H9 (cell line): ENCODE measurements around the gene TRUB1. TPM values are rescaled to one million over a fixed set of nuclear protein-coding genes. Genes with fewer than 3 reads are reported as not detected.

Experiments used
- DNase-seq: peaks from one replicate; pipeline ENCODE4 v3.0.0-alpha.2; 2017
- H2AFZ ChIP-seq: one replicate; pipeline ENCODE4 v1.6.1; 2013; ENCODE audit warnings: mild to moderate bottlenecking, low read length, control low read depth, moderate library complexity
- H2AK5ac ChIP-seq: 2 replicates; pipeline ENCODE4 v1.6.1; 2013; ENCODE audit warnings: low read length, control low read depth, mixed read lengths; ENCODE audit not compliant: insufficient read length
- H2BK120ac ChIP-seq: one replicate; pipeline ENCODE4 v1.6.1; 2013; ENCODE audit warnings: low read depth, mild to moderate bottlenecking, low read length, control low read depth, inconsistent platforms; ENCODE audit not compliant: poor library complexity, severe bottlenecking
- H2BK12ac ChIP-seq: 2 replicates; pipeline ENCODE4 v1.6.1; 2013; ENCODE audit warnings: low read length, control low read depth, mixed read lengths, low read depth; ENCODE audit not compliant: insufficient read length
- H2BK15ac ChIP-seq: 2 replicates; pipeline ENCODE4 v1.6.1; 2013; ENCODE audit warnings: low read depth, low read length, control low read depth
- H2BK20ac ChIP-seq: one replicate; pipeline ENCODE4 v1.6.1; 2013; ENCODE audit warnings: low read depth, mild to moderate bottlenecking, low read length, control low read depth, inconsistent platforms; ENCODE audit not compliant: poor library complexity, severe bottlenecking
- H2BK5ac ChIP-seq: 2 replicates; pipeline ENCODE4 v1.6.1; 2013; ENCODE audit warnings: low read length, control low read depth, mixed read lengths; ENCODE audit not compliant: insufficient read length
- H3K14ac ChIP-seq: 2 replicates; pipeline ENCODE4 v1.6.1; 2013; ENCODE audit warnings: low read length, control low read depth; ENCODE audit not compliant: insufficient read depth
- H3K18ac ChIP-seq: 2 replicates; pipeline ENCODE4 v1.6.1; 2013; ENCODE audit warnings: low read depth, mild to moderate bottlenecking, mixed read lengths, low read length, control low read depth; ENCODE audit not compliant: insufficient read length
- H3K23ac ChIP-seq: 2 replicates; pipeline ENCODE4 v1.6.1; 2013; ENCODE audit warnings: low read length, control low read depth, mixed read lengths, low read depth; ENCODE audit not compliant: insufficient read length
- H3K23me2 ChIP-seq: 2 replicates; pipeline ENCODE4 v1.6.1; 2013; ENCODE audit warnings: low read depth, mild to moderate bottlenecking, mixed read lengths, low read length, control low read depth; ENCODE audit not compliant: insufficient read length, poor library complexity, severe bottlenecking
- H3K27ac ChIP-seq: 2 replicates; pipeline ENCODE4 v1.5.1; 2013; ENCODE audit warnings: low read length, control low read depth, mixed read lengths, low read depth; ENCODE audit not compliant: insufficient read length
- H3K27me3 ChIP-seq: 2 replicates; pipeline ENCODE4 v1.6.1; 2013; ENCODE audit warnings: low read length, control low read depth, inconsistent platforms; ENCODE audit not compliant: insufficient read depth
- H3K4ac ChIP-seq: 2 replicates; pipeline ENCODE4 v1.6.1; 2013; ENCODE audit warnings: low read depth, mild to moderate bottlenecking, control low read depth, inconsistent platforms, low read length, moderate library complexity
- H3K4me1 ChIP-seq: 2 replicates; pipeline ENCODE4 v1.6.1; 2013; ENCODE audit warnings: low read length, control low read depth, inconsistent platforms; ENCODE audit not compliant: insufficient read depth
- H3K4me2 ChIP-seq: 2 replicates; pipeline ENCODE4 v1.6.1; 2013; ENCODE audit warnings: low read length, control low read depth, mixed read lengths; ENCODE audit not compliant: insufficient read length, insufficient read depth
- H3K56ac ChIP-seq: 2 replicates; pipeline ENCODE4 v1.6.1; 2013; ENCODE audit warnings: low read depth, mild to moderate bottlenecking, mixed read lengths, low read length, control low read depth; ENCODE audit not compliant: insufficient read length
- H3K79me1 ChIP-seq: 2 replicates; pipeline ENCODE4 v1.6.1; 2013; ENCODE audit warnings: low read depth, mild to moderate bottlenecking, moderate library complexity, low read length, control low read depth, inconsistent platforms; ENCODE audit not compliant: insufficient read depth, poor library complexity, severe bottlenecking
- H3K79me2 ChIP-seq: 2 replicates; pipeline ENCODE4 v1.6.1; 2013; ENCODE audit warnings: low read length, control low read depth, inconsistent platforms; ENCODE audit not compliant: insufficient read depth
- H3K9ac ChIP-seq: 2 replicates; pipeline ENCODE4 v1.6.1; 2013; ENCODE audit warnings: low read length, control low read depth, mixed read lengths; ENCODE audit not compliant: insufficient read length; ENCODE audit errors: extremely low read depth
- H3K9me3 ChIP-seq: one replicate; pipeline ENCODE4 v1.6.1; 2013; ENCODE audit warnings: low read depth, low read length, inconsistent platforms; ENCODE audit not compliant: control insufficient read depth
- H3T11ph ChIP-seq: one replicate; pipeline ENCODE4 v1.6.1; 2013; ENCODE audit warnings: mild to moderate bottlenecking, low read length, control low read depth, inconsistent platforms
- H4K20me1 ChIP-seq: one replicate; pipeline ENCODE4 v1.6.1; 2013; ENCODE audit not compliant: control insufficient read depth, insufficient read length, insufficient read depth
- H4K5ac ChIP-seq: 2 replicates; pipeline ENCODE4 v1.6.1; 2013; ENCODE audit warnings: low read depth, mild to moderate bottlenecking, mixed read lengths, low read length, control low read depth; ENCODE audit not compliant: insufficient read length
- H4K8ac ChIP-seq: replicated peaks from 2 replicates; pipeline ENCODE4 v1.6.1; 2013; ENCODE audit warnings: low read length, control low read depth, mixed read lengths, low read depth; ENCODE audit not compliant: insufficient read length
- H4K91ac ChIP-seq: 2 replicates; pipeline ENCODE4 v1.6.1; 2013; ENCODE audit warnings: low read depth, mild to moderate bottlenecking, moderate library complexity, mixed read lengths, low read length, control low read depth; ENCODE audit not compliant: insufficient read length
- H3K27ac Mint-ChIP-seq, 3 experiments: 2 replicates in 2 of 3; 3 replicates in 1 of 3; pipeline ENCODE4 v1.8.0; 2020 to 2021; ENCODE audit warnings: mixed read lengths in 3 of 3, mild to moderate bottlenecking in 1 of 3, moderate library complexity in 1 of 3
- H3K27me3 Mint-ChIP-seq: 2 replicates; pipeline ENCODE4 v1.8.0; 2021; ENCODE audit warnings: low read depth, mild to moderate bottlenecking, moderate library complexity, mixed read lengths
- H3K36me3 Mint-ChIP-seq, 3 experiments: 2 replicates in 2 of 3; 3 replicates in 1 of 3; pipeline ENCODE4 v1.8.0; 2020 to 2021; ENCODE audit warnings: low read depth in 3 of 3, mixed read lengths in 3 of 3; ENCODE audit not compliant: insufficient read depth in 1 of 3
- H3K4me1 Mint-ChIP-seq, 2 experiments: 2 replicates each; pipeline ENCODE4 v1.8.0; 2020; ENCODE audit warnings: mixed read lengths in 2 of 2
- H3K4me3 Mint-ChIP-seq, 2 experiments: 2 replicates in 1 of 2; 3 replicates in 1 of 2; pipeline ENCODE4 v1.8.0; 2020 to 2021; ENCODE audit warnings: mild to moderate bottlenecking in 2 of 2, mixed read lengths in 2 of 2, moderate library complexity in 1 of 2
- H3K9me3 Mint-ChIP-seq, 2 experiments: 2 replicates in 1 of 2; 3 replicates in 1 of 2; pipeline ENCODE4 v1.8.0; 2020; ENCODE audit warnings: mild to moderate bottlenecking in 2 of 2, mixed read lengths in 2 of 2, moderate library complexity in 1 of 2
- CTCF ChIP-seq: fragments of 200-600 bp; sonication (generic); conservative IDR thresholded peaks from 3 replicates; pipeline ENCODE4 v1.8.0; 2021; ENCODE audit warnings: antibody characterized with exemption, mild to moderate bottlenecking
- WGBS: extraction: QIAGEN DNeasy Blood & Tissue Kit; methylation state at CpG from one replicate; pipeline ENCODE4 v1.1.7; 2013; ENCODE audit warnings: missing lambda C conversion rate, low lambda C conversion rate, mixed read lengths; ENCODE audit not compliant: insufficient read length; ENCODE audit errors: extremely low coverage; 5-methylcytosine and 5-hydroxymethylcytosine counted together
- total RNA-seq: library from RNA; stranded (reverse); gene quantifications from 2 replicates; pipeline ENCODE4 v1.2.1, GENCODE V29; 2021

Gene TRUB1
- total RNA-seq, 1 experiment from 2014 or later = 20.6 TPM

- Histone ChIP-seq H3K27ac (no peak overlapping the region), H3K9ac (no peak overlapping the region), H3K4me1 (0 out of 2 replicates have a peak, but pooled peaks cover under 1% of the 10 kb centered on the region), H2BK15ac (no peak overlapping the region), H2BK5ac (no peak overlapping the region), H3K79me2 (no peaks in the 10 kb centered on the region), H3T11ph (no peak overlapping the region), H2BK20ac (no peak overlapping the region), H3K27me3 (no peaks in the 10 kb centered on the region), H3K14ac (no peak overlapping the region), H4K20me1 (no peaks in the 10 kb centered on the region), H3K23me2 (no peaks in the 10 kb centered on the region), H4K8ac (no peak overlapping the region), H4K91ac (no peak overlapping the region), H4K5ac (no peak overlapping the region), H2BK120ac (no peak overlapping the region), H3K23ac (no peak overlapping the region), H2BK12ac (no peak overlapping the region), H3K79me1 (no peaks in the 10 kb centered on the region), H3K9me3 (no peaks in the 10 kb centered on the region), H3K4ac (no peak overlapping the region), H3K4me2 (no peak overlapping the region), H3K56ac (no peak overlapping the region), H3K18ac (no peak overlapping the region), H2AFZ (no peak overlapping the region), H2AK5ac (no peak overlapping the region)
- peaks cover 7 to 10% of the 10 kb centered on the region in 2 experiments; a peak in 3 of 4 replicates for H3K4me1 Mint-ChIP-seq
- no peaks in the 10 kb centered on the region for H3K36me3 Mint-ChIP-seq
- DNase-seq = no peak
- no peak for TF ChIP-seq CTCF
- no peaks in the 10 kb centered on the region for H3K27me3 Mint-ChIP-seq
- H3K4me3 Mint-ChIP-seq = no peak overlapping the region
- H3K27ac Mint-ChIP-seq = no peak overlapping the region
- H3K9me3 Mint-ChIP-seq = no peaks in the 10 kb centered on the region
- no CpG with 5 or more reads among the region's 9 CpGs for WGBS
These were observed 80.4 kb downstream of the TRUB1 start for GRCh38 chr10:115018185-115018931.
